LoVo (cell line): Measurements from ENCODE around the gene SYNJ2.
A peak's percentile ranks its signal among the peaks of the same experiment; 100 is the strongest.

Experiments
- DNase-seq: peaks from one replicate; pipeline ENCODE4 v3.0.0-alpha.2; 2016; ENCODE audit warnings: low spot score

The SYNJ2 gene

GRCh38 chr6:158060455-158061360, 79.0 kb downstream of the SYNJ2 start:
- peak; percentile 60 for DNase-seq

- DNase-seq: no peak
These were observed 79.7 kb downstream of the SYNJ2 start for GRCh38 chr6:158061361-158061708.

GRCh38 chr6:158061709-158062461, 80.2 kb downstream of the SYNJ2 start:
- DNase-seq: no peak

- no peak for DNase-seq
These were observed 82.1 kb downstream of the SYNJ2 start for GRCh38 chr6:158063736-158064135.

DNA sequence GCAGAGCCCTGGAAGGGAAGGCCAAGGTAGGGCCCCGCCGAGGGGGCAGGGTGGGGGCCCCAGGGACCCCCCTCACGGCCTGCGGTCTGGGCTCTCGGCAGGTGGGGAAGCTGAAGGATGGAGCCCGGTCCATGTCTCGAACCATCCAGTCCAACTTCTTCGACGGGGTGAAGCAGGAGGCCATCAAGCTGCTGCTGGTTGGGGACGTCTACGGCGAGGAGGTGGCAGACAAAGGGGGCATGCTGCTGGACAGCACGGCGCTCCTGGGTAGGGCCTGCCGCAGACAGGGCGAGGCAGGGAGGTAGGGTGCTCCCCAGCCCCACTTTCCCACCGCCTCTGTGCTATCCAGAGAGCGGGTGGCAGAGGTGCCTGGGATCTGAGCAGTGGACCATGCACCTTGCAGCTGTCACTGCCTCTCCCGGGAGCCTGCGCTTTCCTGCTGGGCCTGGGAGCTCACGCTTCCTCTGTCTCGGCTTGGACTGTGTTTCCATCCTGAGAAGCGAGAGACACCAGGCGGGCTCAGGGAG, 83.1 kb downstream of the SYNJ2 start:
- no peak for DNase-seq

GRCh38 chr6:158066136-158066781, 84.6 kb downstream of the SYNJ2 start:
- no peak for DNase-seq

DNA sequence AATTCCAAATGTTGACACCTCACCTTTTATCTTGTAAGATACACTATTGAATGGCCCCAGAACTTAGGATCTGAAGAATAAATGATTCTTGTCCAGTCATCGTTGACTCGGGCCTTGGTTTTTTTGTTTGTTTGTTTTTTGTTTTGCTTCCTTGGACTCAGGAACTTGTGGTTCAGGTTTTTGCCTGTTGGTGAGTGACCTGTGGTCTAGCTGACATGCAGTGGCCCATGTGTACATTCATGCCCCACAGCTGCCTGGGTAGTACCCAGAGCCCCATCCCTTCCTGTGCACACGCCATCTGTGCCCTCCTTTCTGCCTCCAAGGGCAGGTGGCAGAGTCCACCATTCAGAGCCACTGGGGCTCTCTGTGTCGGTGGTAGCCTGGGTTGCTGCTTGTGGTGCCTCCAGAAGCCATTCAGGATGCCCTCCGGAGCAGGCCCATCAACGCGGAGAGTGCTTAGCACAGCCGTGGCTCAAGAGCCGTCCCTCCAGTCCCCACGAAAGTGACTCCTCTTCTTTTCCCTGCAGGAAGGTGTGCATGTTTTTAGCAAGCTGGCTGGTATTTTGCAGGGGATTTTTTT, 85.9 kb downstream of the SYNJ2 start:
- DNase-seq: no peak

DNA sequence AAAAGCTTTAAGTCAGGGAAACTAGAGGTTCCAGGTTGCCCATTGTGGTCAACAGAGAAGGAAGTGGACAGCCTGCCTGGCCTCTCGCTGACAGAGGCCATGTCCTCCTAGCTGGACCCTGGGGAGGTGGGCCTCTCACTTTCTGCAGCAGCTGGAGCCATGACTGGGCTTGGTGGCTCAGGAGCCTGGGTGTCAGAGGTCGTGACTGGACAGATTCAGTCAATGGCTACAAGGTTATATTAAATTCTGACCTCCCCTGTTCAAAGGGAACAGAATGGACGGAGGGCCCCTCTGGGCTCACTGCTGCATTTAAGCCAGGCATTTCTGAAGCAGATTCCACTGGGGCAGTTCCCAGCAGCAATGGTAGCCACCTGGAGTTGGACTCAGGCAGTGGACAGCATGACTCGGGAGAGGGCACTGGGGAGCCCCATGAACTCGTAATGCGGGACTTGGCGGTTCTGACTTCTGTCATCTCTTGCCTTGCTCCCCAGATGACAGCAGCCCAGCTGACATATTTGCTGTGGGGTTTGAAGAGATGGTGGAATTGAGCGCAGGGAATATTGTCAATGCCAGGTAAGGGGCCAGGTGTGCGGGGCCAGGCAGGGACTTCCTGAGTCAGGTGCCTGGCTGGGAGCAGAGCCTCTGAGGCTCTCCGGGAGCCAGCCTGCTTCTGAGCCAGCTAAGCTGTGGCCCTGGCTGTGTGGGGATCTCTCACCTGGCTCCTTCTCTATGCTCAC, 86.7 kb downstream of the SYNJ2 start:
- DNase-seq: no peak

- DNase-seq: peak; percentile 78
These were observed 87.5 kb downstream of the SYNJ2 start for GRCh38 chr6:158068893-158069799.

GRCh38 chr6:158069800-158070195, 88.1 kb downstream of the SYNJ2 start:
- DNase-seq: no peak

- no peak for DNase-seq
These were observed 88.8 kb downstream of the SYNJ2 start for GRCh38 chr6:158070513-158070912.

DNA sequence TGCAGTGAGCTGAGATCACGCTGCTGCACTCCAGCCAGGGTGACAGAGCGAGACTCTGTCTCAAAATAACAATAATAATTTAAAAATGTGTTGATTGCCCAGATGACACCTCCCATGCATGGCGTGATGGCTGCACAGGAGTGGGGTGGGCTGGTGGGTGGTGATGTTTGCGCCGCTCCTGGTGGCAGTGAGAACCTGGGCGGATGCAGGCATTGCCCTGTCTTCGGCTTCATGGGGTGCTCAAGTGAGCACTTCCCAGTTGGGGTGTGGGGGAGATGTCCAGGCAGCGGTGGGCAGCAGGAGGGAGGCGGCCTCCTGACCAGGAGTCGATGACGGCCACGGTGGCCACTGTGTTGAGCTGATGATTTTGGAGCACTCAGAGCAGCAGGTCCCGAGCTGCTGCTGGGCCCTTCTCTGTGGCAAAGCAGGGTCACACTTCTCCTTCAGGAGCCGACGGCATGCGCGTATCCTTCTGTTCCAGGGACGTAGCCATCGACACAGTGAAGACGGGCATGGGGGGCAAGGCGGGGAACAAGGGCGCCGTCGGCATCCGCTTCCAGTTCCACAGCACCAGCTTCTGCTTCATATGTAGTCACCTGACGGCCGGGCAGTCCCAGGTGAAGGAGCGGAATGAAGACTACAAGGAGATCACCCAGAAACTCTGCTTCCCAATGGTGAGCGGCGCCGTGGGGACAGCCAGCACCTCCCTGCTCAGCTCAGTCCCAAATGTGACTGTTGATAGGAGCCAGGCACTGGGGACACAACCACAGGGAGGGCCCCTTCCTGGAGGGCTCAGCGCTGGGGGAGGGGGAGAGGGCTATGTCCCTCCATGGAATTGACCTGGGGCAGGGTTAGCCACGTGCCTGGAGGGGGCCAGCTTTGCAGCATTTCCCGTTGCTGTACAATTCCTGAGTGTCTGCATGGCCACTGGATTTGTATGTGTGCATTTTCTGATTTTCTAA, 89.7 kb downstream of the SYNJ2 start:
- DNase-seq: no peak

DNA sequence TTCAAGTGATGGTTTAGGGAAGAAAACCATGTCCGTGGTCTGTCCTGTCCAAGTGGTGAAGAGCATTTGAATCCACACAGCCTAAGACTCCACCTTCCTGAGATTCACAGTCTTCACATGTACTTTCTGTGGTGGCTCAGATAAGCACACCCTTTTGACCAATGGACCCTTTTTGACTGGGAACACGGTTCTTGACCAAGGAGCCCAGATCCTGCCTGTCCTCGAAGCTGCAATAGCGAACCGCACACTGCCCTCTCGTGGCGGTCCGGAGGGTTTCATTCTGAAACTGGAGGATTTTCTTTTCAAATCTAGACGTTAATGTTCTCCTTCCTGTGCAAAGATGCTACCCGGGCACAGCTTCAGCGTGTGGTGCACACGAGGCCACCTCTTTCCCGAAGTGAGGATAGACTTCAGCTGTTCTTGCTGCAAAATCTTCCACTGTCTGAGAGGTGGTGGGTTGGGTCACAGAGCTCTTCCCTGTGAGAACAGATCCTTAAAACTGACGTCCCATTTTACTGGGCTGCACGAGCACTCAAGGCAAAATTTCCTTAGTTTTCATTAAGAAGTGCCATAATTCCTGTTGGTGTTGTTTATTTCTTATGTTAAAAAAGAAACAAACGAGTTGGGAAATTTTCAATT, 90.5 kb downstream of the SYNJ2 start:
- peak; percentile 56 for DNase-seq

GRCh38 chr6:158073776-158074175, 92.1 kb downstream of the SYNJ2 start:
- no peak for DNase-seq

GRCh38 chr6:158076548-158076947, 94.9 kb downstream of the SYNJ2 start:
- no peak for DNase-seq

DNA sequence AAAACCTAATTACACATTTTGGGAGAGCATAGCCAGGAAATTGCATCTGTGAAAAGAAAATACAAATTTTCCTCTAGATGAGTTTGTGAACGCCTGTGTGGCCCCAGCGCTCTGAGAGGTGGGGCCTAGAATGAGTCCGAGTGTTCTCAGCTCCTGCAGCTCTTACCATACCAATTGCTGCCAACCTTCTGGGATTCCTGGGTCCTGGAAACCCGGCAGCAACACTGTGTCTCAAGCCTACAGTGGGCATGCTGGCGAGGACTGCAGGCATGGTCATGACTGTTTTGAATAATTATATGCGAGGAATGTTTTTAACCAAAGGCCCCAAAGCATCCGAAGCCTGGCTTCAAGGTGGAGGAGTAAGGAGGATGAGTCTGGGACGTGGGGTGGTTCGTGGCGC, 96.0 kb downstream of the SYNJ2 start:
- no peak for DNase-seq

GRCh38 chr6:158078320-158078719, 96.7 kb downstream of the SYNJ2 start:
- DNase-seq: no peak

DNA sequence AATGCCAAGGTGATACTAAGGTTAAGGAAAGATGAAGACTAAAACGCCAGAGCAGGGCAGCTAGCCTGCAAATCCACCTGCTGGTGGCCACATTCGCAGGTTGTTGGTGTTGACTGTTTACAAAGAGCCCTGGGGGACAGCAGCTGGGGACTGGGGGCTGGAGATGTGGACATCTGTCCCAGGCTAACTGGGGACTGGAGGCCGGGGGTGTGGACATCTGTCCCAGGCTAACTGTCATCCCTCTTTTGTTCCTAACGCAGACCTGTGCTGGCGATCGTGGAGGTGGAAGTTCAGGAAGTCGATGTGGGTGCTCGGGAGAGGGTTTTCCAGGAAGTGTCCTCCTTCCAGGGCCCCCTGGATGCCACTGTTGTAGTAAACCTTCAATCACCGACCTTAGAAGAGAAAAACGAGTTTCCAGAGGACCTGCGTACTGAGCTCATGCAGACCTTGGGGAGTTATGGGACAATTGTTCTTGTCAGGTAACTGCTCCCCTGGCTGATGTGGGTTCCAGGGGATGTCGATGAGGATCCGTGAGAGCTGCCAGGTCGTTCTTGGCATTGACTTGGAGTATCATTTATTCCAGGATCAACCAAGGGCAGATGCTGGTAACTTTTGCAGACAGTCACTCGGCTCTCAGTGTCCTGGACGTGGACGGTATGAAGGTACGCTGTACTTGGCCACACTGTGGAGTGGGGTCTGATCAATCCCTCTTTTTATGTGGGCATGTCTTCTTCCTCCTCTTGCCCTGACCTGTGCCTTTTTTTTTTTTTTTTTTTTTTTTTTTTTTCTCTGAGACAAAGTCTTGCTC, 99.4 kb downstream of the SYNJ2 start:
- DNase-seq: no peak
